PC-9 (cell line): Measurements from ENCODE around the gene GALNT10. TPM values are rescaled to one million over a fixed set of nuclear protein-coding genes. Genes with fewer than 3 reads are reported as not detected.

Experiments used
- BruUV-seq: library from RNA; stranded (reverse); fragments of 400-500 nt; replicated peaks from 2 replicates; lab custom pipeline; 2021; lab: Mats Ljungman, UMichigan
- CTCF ChIA-PET: fragments of 300-600 bp; sonication (Branson Sonifier 250); formaldehyde crosslinking; loops from one replicate; lab custom pipeline; 2022; ENCODE audit warnings: antibody characterized with exemption; lab: Charles Lee
- POLR2A ChIA-PET: fragments of 300-600 bp; sonication (Branson Sonifier 250); formaldehyde crosslinking; loops from one replicate; lab custom pipeline; 2022; ENCODE audit warnings: antibody characterized with exemption; ENCODE audit not compliant: unreplicated experiment; lab: Charles Lee
- DNase-seq, 2 experiments: peaks; one replicate each; pipeline versions ENCODE4 v3.0.0 to v3.0.0-alpha.2; 2015 to 2022; ENCODE audit warnings: mixed read lengths in 1 of 2
- H2AFZ ChIP-seq: fragments of 200-600 bp; sonication (generic); 2 replicates; pipeline ENCODE4 v1.8.1; 2017; ENCODE audit warnings: antibody characterized with exemption
- H3F3A ChIP-seq: fragments of 200-600 bp; sonication (generic); 2 replicates; pipeline ENCODE4 v1.8.1; 2017; ENCODE audit warnings: antibody characterized with exemption, mild to moderate bottlenecking, low read depth; ENCODE audit not compliant: insufficient read depth
- H3K27ac ChIP-seq: fragments of 200-600 bp; sonication (generic); 2 replicates; pipeline ENCODE4 v1.6.1; 2016; ENCODE audit warnings: mixed run types
- H3K27me3 ChIP-seq: fragments of 200-600 bp; sonication (generic); 2 replicates; pipeline ENCODE4 v1.6.1; 2016; ENCODE audit warnings: low read depth, mixed run types; ENCODE audit not compliant: insufficient read depth
- H3K36me3 ChIP-seq: fragments of 200-600 bp; sonication (generic); 2 replicates; pipeline ENCODE4 v1.6.1; 2016; ENCODE audit warnings: low read depth, mixed run types
- H3K4me1 ChIP-seq: fragments of 200-600 bp; sonication (generic); replicated peaks from 2 replicates; pipeline ENCODE4 v1.6.1; 2016; ENCODE audit warnings: mixed run types; ENCODE audit not compliant: insufficient read depth
- H3K4me2 ChIP-seq: fragments of 200-600 bp; sonication (generic); 2 replicates; pipeline ENCODE4 v1.6.1; 2017; ENCODE audit warnings: mixed run types
- H3K4me3 ChIP-seq: fragments of 200-600 bp; sonication (generic); 2 replicates; pipeline ENCODE4 v1.6.1; 2016; ENCODE audit warnings: mixed run types
- H3K79me2 ChIP-seq: fragments of 200-600 bp; sonication (generic); 2 replicates; pipeline ENCODE4 v1.6.1; 2017; ENCODE audit warnings: low read depth, mixed run types
- H3K9me2 ChIP-seq: fragments of 200-600 bp; sonication (generic); 2 replicates; pipeline ENCODE4 v1.8.1; 2017; ENCODE audit warnings: mild to moderate bottlenecking; ENCODE audit not compliant: insufficient read depth
- H3K9me3 ChIP-seq: fragments of 200-600 bp; sonication (generic); 2 replicates; pipeline ENCODE4 v1.8.1; 2016; ENCODE audit warnings: low read depth; ENCODE audit not compliant: insufficient read depth
- H4K20me1 ChIP-seq: fragments of 200-600 bp; sonication (generic); 2 replicates; pipeline ENCODE4 v1.8.1; 2017; ENCODE audit not compliant: insufficient read depth
- CTCF ChIP-seq: fragments of 200-600 bp; sonication (generic); conservative IDR thresholded peaks from 2 replicates; pipeline ENCODE4 v1.6.1; 2017; ENCODE audit warnings: mixed run types, antibody characterized with exemption, mild to moderate bottlenecking, moderate library complexity
- EZH2 ChIP-seq: fragments of 200-600 bp; sonication (generic); IDR thresholded peaks from 2 replicates; pipeline ENCODE4 v1.8.0; 2017; ENCODE audit warnings: antibody characterized with exemption, low read depth
- intact Hi-C: fragments of 100-400 bp; cut with micrococcal nuclease; formaldehyde crosslinking; loops from one replicate; pipeline ENCODE4 v1.10.0; 2022; ENCODE audit not compliant: unreplicated experiment
- total RNA-seq: library from RNA; stranded (reverse); gene quantifications from 2 replicates; pipeline ENCODE4 v1.2.3, GENCODE V29; 2021

The GALNT10 gene
- total RNA-seq, 1 experiment from 2014 or later: 101 TPM

GRCh38 chr5:154213592-154213991 is 23.1 kb downstream of the GALNT10 start:
- H3F3A ChIP-seq: peaks cover 38% of the 10 kb centered on the region
- no peak overlapping the region for H3K4me3 ChIP-seq
- BruUV-seq: no TSS peak
- no peak overlapping the region for H2AFZ ChIP-seq
- peak overlapping the region; percentile 66; the same call in 1 of the 2 replicates for H3K4me2 ChIP-seq
- H3K27ac ChIP-seq: peak overlapping the region; percentile 79
- no peaks in the 10 kb centered on the region for H3K9me2 ChIP-seq
- ChIA-PET POLR2A (interaction anchor here (0.6 kb wide), 1 partner anchor 1795 kb away, joined by 3 read pairs; no protein-coding TSS in a partner anchor), CTCF (no interaction called here)
- H3K9me3 ChIP-seq: no peaks in the 10 kb centered on the region
- intact Hi-C loops: no loop called here
- H3K4me1 ChIP-seq: peaks cover 68% of the 10 kb centered on the region
- no peaks in the 10 kb centered on the region for H3K27me3 ChIP-seq
- no peak for TF ChIP-seq EZH2
- no peak for TF ChIP-seq CTCF
- peaks cover 18% of the 10 kb centered on the region; the same call in 1 of the 2 replicates for H3K36me3 ChIP-seq
- no peaks in the 10 kb centered on the region for H4K20me1 ChIP-seq
- DNase-seq: no peak
- peaks cover 76% of the 10 kb centered on the region for H3K79me2 ChIP-seq

DNA sequence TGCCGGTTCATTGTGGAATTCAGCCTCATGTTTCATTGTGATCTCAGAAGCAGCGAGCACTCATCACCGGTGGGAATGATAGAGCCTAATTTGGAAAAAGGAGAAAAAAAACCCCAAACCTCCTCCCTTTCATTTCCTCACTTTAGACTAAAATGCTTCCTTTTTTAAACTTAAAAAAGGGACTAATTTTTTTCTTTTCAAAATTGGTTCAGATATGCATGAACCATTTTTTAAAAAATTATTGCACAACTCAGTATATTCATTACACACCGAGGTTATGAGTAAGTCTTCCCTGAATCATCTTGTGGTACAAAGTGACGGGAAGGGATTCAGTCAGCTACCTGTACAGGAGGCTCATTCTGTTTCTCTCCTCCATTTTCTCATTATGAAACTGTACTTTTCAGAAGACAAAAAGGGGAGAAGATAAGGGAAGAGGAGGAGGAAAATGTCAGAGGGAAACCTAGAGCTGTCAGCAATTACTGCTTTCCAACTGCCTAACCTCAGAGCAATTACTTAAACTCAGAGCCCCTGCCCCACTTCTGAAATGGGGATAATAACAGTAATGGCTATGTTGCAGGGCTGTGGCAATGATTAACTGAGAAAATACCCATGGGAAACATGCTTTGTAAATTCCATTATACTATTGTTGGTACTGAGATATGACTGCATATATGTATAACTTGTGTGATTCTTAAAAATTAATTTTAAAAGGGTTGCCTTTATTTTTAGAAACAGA is 24.0 kb downstream of the GALNT10 start:
- CTCF ChIA-PET: interaction anchor here (1.1 kb wide), 1 partner anchor 21 kb away, joined by 3 read pairs; no protein-coding TSS in a partner anchor
- TF ChIP-seq CTCF (no peak), EZH2 (no peak)
- no peaks in the 10 kb centered on the region for H3K9me3 ChIP-seq
- H3K27me3 ChIP-seq: no peaks in the 10 kb centered on the region
- H2AFZ ChIP-seq: no peak overlapping the region
- peaks cover 74% of the 10 kb centered on the region for H3K4me1 ChIP-seq
- peaks cover 16% of the 10 kb centered on the region; the same call in 1 of the 2 replicates for H3K36me3 ChIP-seq
- H3K4me2 ChIP-seq: peak overlapping the region; percentile 66
- peak overlapping the region; percentile 79 for H3K27ac ChIP-seq
- H3F3A ChIP-seq: peaks cover 41% of the 10 kb centered on the region
- BruUV-seq: no TSS peak
- intact Hi-C loops: loop anchor here (1.0 kb wide), 1 partner anchor 71 kb away; no protein-coding TSS in a partner anchor
- POLR2A ChIA-PET: interaction anchor here (1.0 kb wide), 1 partner anchor 176 kb away, joined by 5 read pairs; the partner anchor contains the start of genes FAM114A2 and MFAP3
- H4K20me1 ChIP-seq: no peaks in the 10 kb centered on the region
- peak in 1 of 2 experiments; percentile 83 for DNase-seq
- no peaks in the 10 kb centered on the region for H3K9me2 ChIP-seq
- no peak overlapping the region for H3K4me3 ChIP-seq
- H3K79me2 ChIP-seq: peaks cover 79% of the 10 kb centered on the region

GRCh38 chr5:154215571-154216325 is 25.2 kb downstream of the GALNT10 start:
- H3F3A ChIP-seq: peaks cover 46% of the 10 kb centered on the region
- H3K27me3 ChIP-seq: no peaks in the 10 kb centered on the region
- H3K9me2 ChIP-seq: no peaks in the 10 kb centered on the region
- no peak overlapping the region for H3K4me3 ChIP-seq
- no peak for TF ChIP-seq EZH2
- no peak for TF ChIP-seq CTCF
- peaks cover 67% of the 10 kb centered on the region for H3K79me2 ChIP-seq
- no peaks in the 10 kb centered on the region for H4K20me1 ChIP-seq
- ChIA-PET POLR2A (interaction anchor here (0.6 kb wide), 3 partner anchors 42 to 548 kb away, joined by 4 to 15 read pairs (median 5); no protein-coding TSS in a partner anchor), CTCF (interaction anchor here (0.6 to 1.4 kb wide), 4 partner anchors 19 to 477 kb away, joined by 3 to 6 read pairs (median 3); no protein-coding TSS in a partner anchor)
- no peak overlapping the region for H2AFZ ChIP-seq
- DNase-seq: no peak
- H3K4me1 ChIP-seq: peaks cover 77% of the 10 kb centered on the region
- H3K27ac ChIP-seq: no peak overlapping the region
- intact Hi-C loops: no loop called here
- no peak overlapping the region for H3K4me2 ChIP-seq
- no peaks in the 10 kb centered on the region for H3K9me3 ChIP-seq
- H3K36me3 ChIP-seq: peaks cover 17% of the 10 kb centered on the region; the same call in 1 of the 2 replicates
- BruUV-seq: no TSS peak
